ENCODE results near the gene GABRB1.

The GABRB1 gene

DNA sequence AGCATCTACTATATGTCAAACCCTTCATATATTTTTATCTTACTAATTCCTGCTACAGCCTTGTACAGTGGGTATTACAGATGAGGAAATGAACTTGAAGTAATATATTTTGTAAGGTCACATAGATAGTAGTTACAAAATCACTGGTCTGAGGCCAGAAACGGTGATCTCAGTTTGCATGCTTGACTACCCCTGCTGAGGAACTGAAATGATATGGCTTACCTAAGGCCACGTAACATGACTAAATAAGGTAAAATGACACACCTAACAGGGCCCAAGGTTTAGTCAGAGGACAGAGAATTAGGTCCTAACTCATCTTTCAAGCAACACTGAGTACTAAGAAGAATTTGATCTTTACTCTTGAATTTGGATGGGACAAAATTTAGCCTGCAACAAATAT, 433.6 kb downstream of the GABRB1 start:
- DNase-seq (ENCODE audit: low read depth in 4 of 4, low spot score in 1 of 4) = no peak

DNA sequence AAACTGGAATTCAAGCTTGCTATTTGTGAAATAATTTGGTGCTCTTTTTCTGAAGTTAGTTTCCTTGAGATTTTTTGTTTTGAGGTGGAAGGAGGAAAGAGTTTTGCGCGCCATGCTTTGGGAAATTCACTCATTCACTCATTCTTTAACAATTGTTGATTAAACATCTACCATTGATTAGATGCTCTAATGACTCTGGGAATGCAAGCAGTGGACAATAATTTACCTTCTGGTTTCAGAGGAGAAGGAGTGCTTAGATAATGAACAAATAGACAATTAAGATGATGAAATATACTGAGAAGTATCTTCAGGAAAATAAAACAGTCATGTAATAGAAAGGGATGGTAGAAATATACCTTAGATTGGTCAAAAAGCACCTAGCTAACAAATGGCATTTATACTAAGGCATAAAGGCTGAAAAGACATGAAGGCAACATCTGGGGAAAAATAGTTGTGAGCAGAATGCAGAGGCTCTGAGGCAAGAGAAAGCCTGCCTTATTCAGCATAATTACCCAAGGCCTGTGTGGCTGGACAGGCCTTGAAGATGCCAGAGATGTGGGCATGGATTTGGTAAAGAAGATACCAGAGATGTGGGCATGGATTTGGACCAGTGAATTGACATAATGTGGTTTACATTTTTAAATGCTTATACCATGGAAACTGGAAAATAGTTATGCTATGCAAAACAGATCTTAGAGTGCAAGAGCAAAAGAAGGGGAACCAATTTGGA, 434.9 kb downstream of the GABRB1 start:
- no peak for DNase-seq (ENCODE audit: low read depth in 4 of 4, low spot score in 1 of 4)

DNA sequence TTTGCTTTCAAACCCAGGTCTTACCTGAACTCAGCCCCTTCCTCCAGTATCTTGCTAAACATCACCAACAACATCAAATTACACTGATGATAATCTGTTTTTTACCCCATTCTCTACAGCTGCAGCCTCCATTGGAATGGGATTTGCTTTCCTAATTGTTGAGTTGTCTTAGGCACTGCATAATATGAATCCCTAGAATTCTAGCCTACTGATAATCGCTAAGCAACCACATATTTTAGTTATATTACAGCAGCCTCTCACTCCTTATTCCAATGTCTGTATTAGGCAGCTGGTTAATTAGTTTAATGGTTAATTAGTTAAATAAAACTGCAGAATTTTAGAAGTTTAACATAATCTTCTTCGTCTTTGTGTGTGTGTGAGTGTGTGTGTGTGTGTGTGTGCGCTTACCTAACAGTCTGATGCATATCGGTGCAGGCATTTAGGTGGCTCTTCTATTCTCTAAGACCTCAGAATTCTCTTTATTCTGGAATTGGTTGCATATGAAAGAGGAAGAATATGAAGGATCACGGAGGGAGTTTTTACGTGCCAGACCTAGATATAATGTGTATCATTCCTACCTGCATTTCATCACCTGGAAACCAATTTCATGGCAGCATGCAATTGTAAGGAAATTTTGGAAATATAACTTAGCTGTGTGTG, 437.5 kb downstream of the GABRB1 start:
- DNase-seq (ENCODE audit: low read depth in 4 of 4, low spot score in 1 of 4) = no peak

DNA sequence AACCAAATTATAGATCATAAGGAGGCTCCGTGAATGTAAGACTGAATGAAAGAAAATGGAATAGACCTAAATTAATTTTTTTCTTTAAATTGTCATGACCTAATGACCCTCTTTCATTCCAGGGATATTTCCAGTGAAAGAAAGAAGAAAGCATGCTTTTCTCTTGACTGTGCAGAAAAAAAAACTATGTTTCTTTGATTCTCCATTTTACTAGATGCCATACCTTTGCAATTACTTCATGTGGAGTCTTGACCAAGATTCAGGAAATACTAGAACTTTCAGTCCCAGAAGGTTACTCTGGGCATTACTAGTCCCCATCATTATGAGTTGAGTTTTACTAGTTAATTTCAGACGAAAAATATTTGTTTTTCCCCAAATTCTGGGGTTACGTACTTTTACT, 438.6 kb downstream of the GABRB1 start:
- no peak for DNase-seq (ENCODE audit: low read depth in 4 of 4, low spot score in 1 of 4)

DNA sequence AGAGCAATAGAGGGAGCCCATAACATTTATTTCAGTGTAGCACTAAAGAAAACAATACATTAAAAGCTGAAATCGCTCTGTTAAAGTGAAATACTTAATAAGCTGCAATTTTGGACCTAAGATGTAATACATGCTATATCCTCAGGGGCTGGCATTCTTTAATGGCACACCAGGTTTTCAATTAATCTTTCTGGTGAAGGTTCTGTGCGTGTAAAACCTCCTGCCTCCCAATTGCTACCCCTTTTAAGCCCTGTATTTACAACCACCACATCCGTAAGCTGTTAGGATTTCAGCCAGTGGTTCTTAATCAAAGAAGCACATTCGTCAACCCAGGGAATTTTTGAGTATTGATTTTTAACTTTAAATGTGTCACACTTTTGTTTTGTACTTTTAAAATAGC, 439.7 kb downstream of the GABRB1 start:
- no peak for DNase-seq (ENCODE audit: low read depth in 4 of 4, low spot score in 1 of 4)

DNA sequence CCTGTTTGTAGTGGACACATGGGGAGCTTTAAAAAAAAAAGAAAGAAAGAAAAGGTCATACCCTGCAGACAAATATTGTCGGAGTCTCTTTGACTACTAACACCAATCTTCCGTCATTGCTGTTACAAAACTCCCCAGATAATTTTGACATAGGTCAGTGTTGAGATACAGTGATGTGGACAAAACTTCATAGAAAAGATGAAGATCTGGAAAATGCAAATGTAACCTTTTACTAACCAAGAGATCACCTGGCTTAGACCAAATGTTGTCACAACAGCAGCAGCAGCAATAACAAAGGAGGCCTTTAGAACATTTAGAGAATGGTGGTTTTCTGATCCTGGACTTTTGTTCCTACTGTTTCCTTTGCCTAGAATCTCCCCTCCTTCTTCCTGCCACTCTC, 440.2 kb downstream of the GABRB1 start:
- no peak for DNase-seq (ENCODE audit: low read depth in 4 of 4, low spot score in 1 of 4)

- no peak for DNase-seq (ENCODE audit: low read depth in 4 of 4, low spot score in 1 of 4)
These were observed 441.9 kb downstream of the GABRB1 start for GRCh38 chr4:47473141-47473750.

DNA sequence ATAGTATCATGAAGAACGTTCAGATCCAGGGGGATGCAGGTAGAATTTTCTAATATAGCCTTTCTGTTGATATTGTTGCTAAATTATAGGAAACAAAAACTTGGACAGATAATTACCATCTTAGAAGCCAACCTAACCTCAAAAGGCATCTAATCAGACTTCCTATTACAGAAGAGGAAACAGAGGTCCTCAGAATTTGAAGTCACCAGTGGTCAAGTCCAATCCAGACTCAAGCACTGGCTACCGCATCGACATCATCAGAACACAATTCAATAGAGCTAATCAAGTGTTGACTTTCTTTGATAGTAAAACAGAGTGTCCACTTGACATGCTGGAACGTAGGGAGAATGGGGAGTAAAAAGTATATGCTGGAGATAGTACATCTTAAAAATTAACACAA, 443.4 kb downstream of the GABRB1 start:
- no peak for DNase-seq (ENCODE audit: low read depth in 4 of 4, low spot score in 1 of 4)

GRCh38 chr4:47475411-47475810, 444.0 kb downstream of the GABRB1 start:
- DNase-seq (ENCODE audit: low read depth in 4 of 4, low spot score in 1 of 4) = no peak

Data from stimulated activated CD4-positive, alpha-beta T cell treated with anti-CD3 and anti-CD28 coated beads, Interleukin-1b, Interleukin-23, amount 100 ng/mL, for 24 hours (primary cell).